ENCODE data around the gene PTPRD.

The PTPRD gene

DNA sequence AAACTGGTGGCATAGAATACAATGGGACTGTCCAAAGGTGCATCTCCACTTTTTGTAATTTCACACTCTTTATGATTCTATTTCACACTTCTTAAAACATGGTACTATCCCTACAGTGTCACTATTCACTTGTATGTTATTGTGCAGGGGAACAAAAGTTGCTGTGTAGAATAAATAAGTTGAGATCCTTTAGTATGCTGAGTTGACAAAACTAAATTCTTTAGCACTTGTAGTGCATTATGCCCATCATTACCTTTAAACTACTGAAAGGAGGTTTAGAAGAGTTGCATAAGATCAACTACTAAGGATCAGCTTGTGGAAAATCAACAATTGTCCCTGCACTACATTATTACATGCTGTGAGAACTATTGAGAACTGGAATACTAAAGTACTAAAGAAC is 1380.9 kb downstream of the PTPRD start:
- no peak for DNase-seq

DNA sequence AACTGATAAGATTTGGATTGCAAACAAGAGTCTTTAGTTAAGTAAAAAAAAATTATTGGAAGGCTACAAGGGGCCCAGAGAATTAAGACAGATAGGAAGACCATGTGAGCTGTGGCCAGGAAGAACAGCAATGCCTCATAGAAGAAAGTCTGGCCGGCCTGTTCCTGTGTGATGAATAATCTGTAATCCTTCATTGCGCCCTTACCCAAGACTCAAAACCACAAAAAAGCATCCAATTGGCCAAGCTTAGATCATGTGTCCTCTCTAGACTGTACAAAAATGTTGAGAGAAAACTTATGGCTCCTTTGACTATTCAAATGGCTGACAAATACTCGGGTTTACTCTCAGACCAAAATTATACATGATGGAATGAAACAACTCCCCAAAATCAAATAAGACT is 1383.5 kb downstream of the PTPRD start:
- DNase-seq: no peak

DNA sequence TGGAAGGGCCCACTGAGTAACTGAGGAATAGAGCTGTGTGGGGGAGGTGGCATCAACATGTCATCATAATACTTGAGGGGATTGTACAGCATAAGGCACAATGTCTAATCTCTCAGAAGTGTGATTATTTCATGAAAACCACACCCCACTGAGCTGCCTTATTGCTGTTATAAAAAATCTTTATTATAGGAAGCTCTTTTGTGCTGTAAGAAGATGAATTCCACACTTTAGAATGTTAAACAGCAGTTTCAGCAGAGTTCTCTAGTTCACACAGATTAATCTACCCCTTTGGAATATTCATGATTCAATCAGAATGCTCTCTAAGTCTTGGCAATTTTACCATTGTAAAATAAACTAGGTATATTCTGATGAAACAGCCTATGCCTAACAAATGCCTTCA is 1389.6 kb downstream of the PTPRD start:
- no peak for DNase-seq

DNA sequence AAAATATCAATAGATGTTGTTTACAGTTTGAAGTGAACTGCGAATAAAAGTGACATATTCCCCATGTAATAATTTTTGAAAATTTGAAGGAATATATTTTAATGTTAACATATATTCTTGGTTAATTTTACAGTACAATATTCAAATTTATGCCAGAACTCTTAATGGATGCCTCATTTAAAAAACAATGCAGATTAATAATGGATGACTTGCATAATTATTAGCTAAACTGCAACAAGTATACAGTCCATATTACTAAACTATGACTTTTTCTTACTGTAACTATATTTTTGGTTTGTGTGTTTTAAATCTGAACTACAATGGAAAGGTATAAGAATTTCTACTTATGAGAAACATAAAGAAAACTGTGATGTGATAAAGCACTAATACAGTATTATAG is 1390.1 kb downstream of the PTPRD start:
- no peak for DNase-seq

GRCh38 chr9:9216934-9217333 is 1395.9 kb downstream of the PTPRD start:
- no peak for DNase-seq

- DNase-seq: no peak
Measured at GRCh38 chr9:9215050-9215449, 1397.8 kb downstream of the PTPRD start.

DNA sequence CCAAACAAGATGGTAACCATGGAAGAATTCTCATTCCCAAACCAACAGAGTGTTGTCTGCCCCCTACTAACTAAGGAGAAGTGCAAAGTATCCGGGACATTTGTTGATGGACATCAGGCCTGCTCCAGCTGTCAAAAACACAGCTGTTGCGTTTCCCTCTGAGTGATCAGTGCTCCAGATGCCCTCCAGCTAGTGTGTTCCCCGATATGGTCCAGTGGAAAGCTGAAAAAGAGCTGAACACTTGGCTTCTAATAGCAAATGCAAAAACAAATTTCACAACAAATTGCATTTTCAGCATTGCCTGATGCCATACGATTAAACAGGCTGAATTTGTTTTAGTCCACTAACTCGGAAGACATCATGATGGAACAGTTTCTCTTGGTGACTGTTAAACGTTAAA is 1398.7 kb downstream of the PTPRD start:
- no peak for DNase-seq

DNA sequence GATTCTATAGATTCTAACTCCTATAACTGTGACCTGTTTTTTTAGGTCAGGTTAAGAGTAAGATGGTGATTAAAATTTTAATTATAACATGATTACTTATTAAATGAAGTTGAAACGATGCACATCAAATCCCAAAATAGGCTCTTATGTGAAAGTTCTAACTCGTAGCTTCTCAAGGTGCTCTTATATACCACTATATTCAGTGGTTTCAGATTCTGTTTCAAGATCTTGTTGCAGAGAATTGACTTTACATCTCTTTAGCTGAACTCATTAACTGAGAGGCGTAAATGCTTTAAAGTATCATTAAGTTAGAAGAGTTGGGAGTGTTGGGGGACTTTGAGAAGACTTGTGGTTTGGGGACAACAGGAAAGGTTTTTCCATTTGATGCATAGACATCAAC is 1399.8 kb downstream of the PTPRD start:
- no peak for DNase-seq

DNA sequence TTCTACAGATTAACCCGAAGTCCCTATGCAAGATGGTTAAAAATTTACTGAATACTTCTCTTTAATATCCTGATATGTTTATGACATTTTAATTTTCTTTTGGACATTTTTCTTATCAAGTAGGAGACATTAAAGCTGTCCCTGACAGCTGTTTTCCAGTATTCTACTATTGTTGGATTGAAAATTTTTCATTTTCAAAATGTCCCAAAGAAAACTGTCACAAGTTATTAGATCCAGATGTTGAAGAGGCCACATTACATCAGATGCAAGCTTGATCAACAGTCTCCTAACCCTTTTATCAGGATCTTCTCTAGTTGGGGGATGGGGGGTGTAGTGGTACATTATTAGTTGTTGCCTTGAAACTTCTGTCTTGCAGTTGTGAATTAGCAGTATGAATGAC is 1410.5 kb downstream of the PTPRD start:
- DNase-seq: no peak

DNA sequence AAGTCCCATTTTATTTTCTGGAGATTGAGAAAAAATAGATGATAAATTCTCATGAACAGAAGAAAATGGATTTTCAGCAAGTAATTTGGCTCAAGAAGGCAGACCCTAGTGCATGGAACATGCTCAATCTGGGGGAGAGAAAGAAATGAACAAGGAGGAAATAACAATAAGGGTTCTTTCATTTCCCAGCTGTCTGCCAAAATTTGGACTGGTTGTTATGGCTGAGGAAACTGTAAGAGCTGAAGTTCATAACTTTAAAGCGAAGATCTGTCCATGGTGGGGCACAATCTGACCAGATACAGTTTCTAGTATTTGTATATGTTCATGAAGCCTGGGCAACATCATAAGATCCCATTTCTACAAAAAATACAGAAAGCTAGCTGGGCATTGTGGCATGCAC is 1426.7 kb downstream of the PTPRD start:
- DNase-seq: no peak

DNA sequence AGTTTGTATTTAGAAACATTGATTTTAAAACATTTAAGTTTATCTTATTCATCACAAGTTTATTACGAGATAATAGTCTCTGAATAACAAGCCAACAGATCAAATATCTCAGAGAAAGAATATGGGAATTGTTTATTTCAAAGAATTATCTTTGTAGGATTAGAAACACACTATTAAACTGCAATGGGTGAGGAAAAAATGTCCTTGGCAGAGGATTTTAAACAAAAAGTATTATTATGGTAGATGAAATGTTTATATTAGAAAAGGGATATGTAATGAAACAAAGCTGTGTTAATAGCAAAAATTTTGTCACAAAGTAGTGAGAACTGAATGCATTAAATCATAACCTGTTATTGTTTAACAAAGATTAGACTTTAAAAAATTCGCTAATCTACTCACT is 1430.4 kb downstream of the PTPRD start:
- no peak for DNase-seq

DNA sequence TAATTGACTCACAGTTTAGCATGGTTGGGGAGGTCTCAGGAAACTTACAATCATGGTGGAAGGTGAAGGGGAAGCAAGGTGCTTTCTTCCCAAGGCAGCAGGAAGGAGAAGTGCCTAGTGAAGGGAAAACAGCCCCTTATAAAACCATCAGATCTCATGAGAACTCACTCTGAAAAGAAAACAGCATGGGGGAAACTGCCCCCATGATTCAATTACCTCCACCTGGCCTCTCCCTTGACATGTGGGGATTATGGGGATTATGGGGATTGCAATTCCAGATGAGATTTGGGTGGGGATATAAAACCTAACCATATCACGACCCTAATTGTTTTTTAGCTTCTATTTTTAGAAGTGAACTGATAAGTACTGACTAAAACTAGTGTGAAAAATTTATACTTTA is 1435.7 kb downstream of the PTPRD start:
- DNase-seq: no peak

GRCh38 chr9:9174358-9174757 is 1438.4 kb downstream of the PTPRD start:
- no peak for DNase-seq

DNA sequence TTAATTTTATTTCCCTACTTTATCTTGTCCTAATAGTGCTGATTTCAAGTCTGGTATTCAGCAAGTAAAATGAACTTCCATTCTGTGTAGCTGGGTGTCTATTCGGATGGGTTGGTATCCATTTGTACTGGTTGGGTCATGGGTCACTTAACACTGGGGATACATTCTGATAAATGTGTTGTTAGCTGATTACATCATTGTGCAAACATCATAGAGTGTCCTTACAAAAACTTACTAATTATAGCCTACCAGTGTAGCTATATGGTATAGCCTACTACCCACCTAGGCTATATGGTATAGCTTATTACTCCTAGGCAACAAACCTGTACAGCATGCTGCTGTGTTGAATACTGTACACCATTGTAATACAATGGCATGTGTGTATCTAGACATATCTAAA is 1439.5 kb downstream of the PTPRD start:
- DNase-seq: no peak

DNA sequence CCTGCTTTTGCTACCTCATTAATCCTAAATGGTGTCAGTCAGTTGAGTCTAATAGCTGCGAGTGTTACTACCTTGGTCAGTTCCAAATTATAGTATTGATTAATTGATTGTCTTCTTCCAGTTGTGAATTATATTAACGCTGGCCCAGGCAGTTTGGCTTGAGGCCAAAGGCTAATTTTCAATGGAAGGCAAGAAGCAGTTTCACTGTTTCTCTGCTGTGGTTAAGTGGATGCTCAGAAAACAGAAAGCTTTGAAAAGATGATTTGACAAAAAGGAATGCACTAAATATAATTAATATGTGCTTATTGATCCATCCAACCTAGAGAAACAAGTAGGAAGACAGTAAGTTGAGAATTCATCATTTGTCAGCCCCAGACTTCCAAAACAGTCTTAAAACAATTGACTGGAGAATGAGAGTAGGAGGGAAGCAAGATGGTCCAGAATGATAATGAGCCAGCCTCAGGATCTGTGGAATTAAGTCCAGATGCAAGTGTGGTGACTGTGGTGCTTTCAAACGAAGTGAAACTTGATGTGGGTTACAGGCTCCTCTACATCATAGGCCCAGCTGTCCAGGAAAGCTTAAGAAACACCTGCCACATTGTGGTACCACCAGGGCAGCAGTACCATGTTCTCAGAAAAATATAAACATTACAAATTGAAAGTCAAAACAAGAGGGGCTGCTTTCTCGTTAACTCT is 1442.2 kb downstream of the PTPRD start:
- no peak for DNase-seq

GRCh38 chr9:9142001-9142400 is 1470.8 kb downstream of the PTPRD start:
- DNase-seq: no peak

GRCh38 chr9:9133526-9133925 is 1479.3 kb downstream of the PTPRD start:
- DNase-seq: no peak

DNA sequence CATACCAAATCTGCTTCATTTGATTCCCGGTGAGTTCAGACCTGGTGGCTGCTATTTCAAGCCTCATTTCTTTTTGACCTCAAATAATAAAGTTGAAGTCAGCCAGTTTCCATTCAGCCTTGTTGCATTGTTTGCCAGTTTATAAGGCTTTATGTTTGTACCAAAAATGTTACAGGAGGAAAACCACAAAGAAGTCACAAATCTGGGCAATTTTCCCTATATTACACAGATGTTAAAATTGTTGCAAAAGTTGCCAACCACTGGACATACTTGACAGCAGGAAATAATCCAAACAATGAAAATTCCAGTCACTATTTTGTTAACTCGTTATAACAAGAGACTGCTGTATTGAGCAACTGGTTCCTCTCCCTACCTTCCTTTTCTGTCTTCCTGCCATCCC is 1488.2 kb downstream of the PTPRD start:
- no peak for DNase-seq

GRCh38 chr9:9122230-9122875 is 1490.4 kb downstream of the PTPRD start:
- DNase-seq: no peak

- DNase-seq: no peak
Measured at GRCh38 chr9:9117866-9118265, 1494.9 kb downstream of the PTPRD start.

DNA sequence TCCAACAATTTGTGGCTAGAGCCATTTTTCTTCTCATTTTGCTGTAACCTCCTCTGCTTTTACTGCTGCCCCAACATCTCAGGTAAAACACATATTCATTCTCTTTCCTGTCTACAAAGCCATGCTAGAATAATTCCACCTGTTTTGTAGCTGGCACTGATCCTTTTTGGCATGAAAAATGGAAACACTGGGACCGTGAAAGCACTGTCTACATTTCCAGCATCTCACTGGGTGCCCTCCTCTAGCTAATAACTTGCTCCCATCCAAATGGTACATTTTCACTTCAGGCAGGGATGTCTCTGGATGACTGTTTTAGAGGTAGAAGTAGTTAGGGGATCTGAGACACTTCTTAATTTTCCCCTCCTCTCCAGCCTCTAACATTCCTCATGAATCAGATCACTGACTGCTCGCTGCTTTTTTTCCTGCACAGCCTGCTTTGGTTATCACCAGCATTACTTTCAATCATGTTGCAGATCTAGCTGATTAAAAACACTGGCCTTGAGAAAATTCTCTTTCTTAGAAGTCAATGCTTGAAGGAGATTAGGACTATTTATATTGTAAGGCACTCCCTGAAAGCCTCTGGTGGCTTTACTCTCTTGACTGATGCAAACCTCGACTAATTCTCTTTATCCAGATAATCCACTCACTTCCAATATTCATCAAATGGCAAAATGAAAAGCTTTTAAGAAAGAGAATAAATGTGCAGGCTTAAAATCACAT is 1500.6 kb downstream of the PTPRD start:
- no peak for DNase-seq

- DNase-seq: no peak
Measured at GRCh38 chr9:9108641-9109040, 1504.2 kb downstream of the PTPRD start.

DNA sequence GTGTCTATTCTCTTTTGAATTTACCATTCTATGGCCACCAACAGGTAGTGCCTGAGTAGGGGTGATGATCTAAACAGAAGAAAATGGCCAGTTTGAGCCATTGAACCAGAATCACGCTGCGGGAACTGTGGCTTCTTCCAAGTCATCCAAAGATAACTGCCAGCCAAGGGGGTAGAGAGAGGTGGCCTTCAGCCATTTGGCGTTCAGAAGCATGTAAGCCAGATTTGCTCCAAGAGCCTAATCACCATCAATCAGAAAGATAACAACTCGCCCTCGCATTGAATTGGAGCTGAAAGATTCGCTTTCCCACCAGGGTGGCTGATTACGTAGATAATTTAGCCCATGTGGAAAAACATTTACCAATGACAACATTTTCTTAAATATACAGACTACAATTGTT is 1510.5 kb downstream of the PTPRD start:
- DNase-seq: no peak

GRCh38 chr9:9100070-9100469 is 1512.7 kb downstream of the PTPRD start:
- DNase-seq: no peak
